Activated CD8-positive, alpha-beta T cell treated with anti-CD3 and anti-CD28 coated beads for 36 hours (primary cell): ENCODE measurements around the gene GPR157. TPM values are rescaled to one million over a fixed set of nuclear protein-coding genes. Genes with fewer than 3 reads are reported as not detected.

Experiments used
- ATAC-seq: fragments of 200-7000 bp; cut with Tn5 transposase; one replicate; pipeline ENCODE4 v1.10.0; 2021; ENCODE audit warnings: mild to moderate bottlenecking, moderate library complexity
- CTCF ChIA-PET: fragments of 350-600 bp; sonication (Branson Sonifier 250); formaldehyde crosslinking; loops from one replicate; lab custom pipeline; 2021; ENCODE audit warnings: antibody characterized with exemption; lab: Charles Lee
- POLR2A ChIA-PET: fragments of 350-600 bp; sonication (Branson Sonifier 250); formaldehyde crosslinking; loops from one replicate; lab custom pipeline; 2021; ENCODE audit warnings: antibody characterized with exemption; lab: Charles Lee
- DNase-seq: peaks from one replicate; pipeline ENCODE4 v3.0.0-alpha.2; 2020
- H3K27ac Mint-ChIP-seq: one replicate; pipeline ENCODE4 v1.8.0; 2021; ENCODE audit warnings: mild to moderate bottlenecking, mixed read lengths
- H3K27me3 Mint-ChIP-seq: one replicate; pipeline ENCODE4 v1.8.0; 2021; ENCODE audit warnings: mixed read lengths
- H3K36me3 Mint-ChIP-seq: one replicate; pipeline ENCODE4 v1.8.0; 2021; ENCODE audit warnings: low read depth, mixed read lengths
- H3K4me1 Mint-ChIP-seq: one replicate; pipeline ENCODE4 v1.8.0; 2021; ENCODE audit warnings: low read depth, mixed read lengths
- H3K4me3 Mint-ChIP-seq: one replicate; pipeline ENCODE4 v1.8.0; 2021; ENCODE audit warnings: mild to moderate bottlenecking, moderate library complexity, mixed read lengths
- H3K9me3 Mint-ChIP-seq: one replicate; pipeline ENCODE4 v1.8.0; 2021; ENCODE audit warnings: mixed read lengths
- CTCF ChIP-seq: fragments of 200-600 bp; IDR thresholded peaks from one replicate; pipeline ENCODE4 v1.8.0; 2022; ENCODE audit warnings: antibody characterized with exemption, mild to moderate bottlenecking
- intact Hi-C: fragments of 100-400 bp; cut with micrococcal nuclease; formaldehyde crosslinking; loops from one replicate; pipeline ENCODE4 v1.10.0; 2022
- total RNA-seq, 2 experiments: library from RNA; stranded (reverse); gene quantifications; one replicate each; pipeline ENCODE4 v1.2.3, GENCODE V29; 2021

The GPR157 gene
- total RNA-seq, 2 experiments from 2014 or later = 3.4 to 4.7 TPM

GRCh38 chr1:9057851-9058250 is 71.1 kb downstream of the GPR157 start:
- H3K27me3 Mint-ChIP-seq = no peaks in the 10 kb centered on the region
- POLR2A ChIA-PET = no interaction called here

GRCh38 chr1:9052272-9053049 is 76.4 kb downstream of the GPR157 start:
- no peaks in the 10 kb centered on the region for H3K9me3 Mint-ChIP-seq
- no peaks in the 10 kb centered on the region for H3K36me3 Mint-ChIP-seq
- ChIA-PET POLR2A (no interaction called here), CTCF (no interaction called here)
- no peaks in the 10 kb centered on the region for H3K4me1 Mint-ChIP-seq
- ATAC-seq (no peak), DNase-seq (no peak)
- TF ChIP-seq CTCF = no peak
- no peaks in the 10 kb centered on the region for H3K27me3 Mint-ChIP-seq
- intact Hi-C loops = no loop called here
- H3K4me3 Mint-ChIP-seq = no peak overlapping the region
- H3K27ac Mint-ChIP-seq = no peak overlapping the region

More at GRCh38 chr1:9057851-9058250, 71.1 kb downstream of the GPR157 start:
- Mint-ChIP-seq H3K4me1 (no peaks in the 10 kb centered on the region), H3K9me3 (no peaks in the 10 kb centered on the region), H3K27ac (no peak overlapping the region), H3K36me3 (no peaks in the 10 kb centered on the region), H3K4me3 (no peak overlapping the region)
- ATAC-seq = no peak
- no peak for DNase-seq
- TF ChIP-seq CTCF = no peak
- intact Hi-C loops = no loop called here
- CTCF ChIA-PET = interaction anchor here (0.6 to 1.2 kb wide), 3 partner anchors 24 to 627 kb away, joined by 3 to 4 read pairs (median 3); no protein-coding TSS in a partner anchor

- intact Hi-C loops = no loop called here
- Mint-ChIP-seq H3K27ac (no peak overlapping the region), H3K9me3 (no peaks in the 10 kb centered on the region), H3K27me3 (no peaks in the 10 kb centered on the region), H3K36me3 (no peaks in the 10 kb centered on the region), H3K4me1 (no peaks in the 10 kb centered on the region), H3K4me3 (no peak overlapping the region)
- POLR2A ChIA-PET = no interaction called here
- CTCF ChIA-PET = interaction anchor here (1.1 kb wide), 1 partner anchor 59 kb away, joined by 4 read pairs; no protein-coding TSS in a partner anchor
- no peak for TF ChIP-seq CTCF
- no peak for ATAC-seq
- no peak for DNase-seq
Observed at GRCh38 chr1:9051379-9051778, 77.5 kb downstream of the GPR157 start.

- Mint-ChIP-seq H3K27me3 (no peaks in the 10 kb centered on the region), H3K27ac (no peak overlapping the region), H3K4me3 (no peak overlapping the region), H3K36me3 (no peaks in the 10 kb centered on the region), H3K4me1 (no peaks in the 10 kb centered on the region), H3K9me3 (no peaks in the 10 kb centered on the region)
- ATAC-seq (no peak), DNase-seq (no peak)
- ChIA-PET CTCF (interaction anchor here (1.1 kb wide), 1 partner anchor 60 kb away, joined by 4 read pairs; no protein-coding TSS in a partner anchor), POLR2A (no interaction called here)
- intact Hi-C loops = no loop called here
- TF ChIP-seq CTCF = no peak
Observed at GRCh38 chr1:9050803-9051202, 78.1 kb downstream of the GPR157 start.

Other genes starting within 250 kb of the GPR157 start
- gene CA6, start 183.2 kb downstream of the GPR157 start, total RNA-seq = 1 to 10 TPM; 3.5 to 3.9 TPM
- under 1 TPM in 1 of 2 experiments, not detected in 1; 0.20 TPM for gene SLC2A7, start 102.7 kb downstream of the GPR157 start, total RNA-seq
- gene SLC2A5, start 59.5 kb downstream of the GPR157 start, total RNA-seq = not detected
- 1 to 10 TPM; 7.5 to 7.8 TPM for gene H6PD, start 105.7 kb upstream of the GPR157 start, total RNA-seq
- 1 to 10 TPM; 1.1 to 1.5 TPM for gene SPSB1, start 163.8 kb upstream of the GPR157 start, total RNA-seq